Suppressor macrophage treated with lipopolysaccharide for 1 hour (primary cell): ENCODE data around the gene RPS19BP1.

Source experiments
- DNase-seq, 3 donors: peaks; one replicate each; pipeline ENCODE4 v3.0.0-alpha.2; 2020 to 2022

Gene RPS19BP1

DNA sequence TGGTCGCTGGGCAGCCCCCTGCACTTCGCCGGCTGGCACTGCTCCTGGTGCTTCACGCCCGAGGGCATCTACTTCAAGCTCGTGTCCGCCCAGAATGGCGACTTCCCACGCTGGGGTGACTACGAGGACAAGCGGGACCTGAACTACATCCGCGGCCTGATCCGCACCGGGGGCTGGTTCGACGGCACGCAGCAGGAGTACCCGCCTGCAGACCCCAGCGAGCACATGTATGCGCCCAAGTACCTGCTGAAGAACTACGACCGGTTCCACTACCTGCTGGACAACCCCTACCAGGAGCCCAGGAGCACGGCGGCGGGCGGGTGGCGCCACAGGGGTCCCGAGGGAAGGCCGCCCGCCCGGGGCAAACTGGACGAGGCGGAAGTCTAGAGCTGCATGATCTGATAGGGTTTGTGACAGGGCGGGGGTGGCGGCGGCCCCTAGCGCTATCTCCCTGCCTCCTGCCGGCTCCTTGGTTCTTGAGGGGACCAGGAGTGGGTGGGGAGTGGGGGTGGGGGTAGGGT lies 43.9 kb downstream of the RPS19BP1 start:
- no peak for DNase-seq

DNA sequence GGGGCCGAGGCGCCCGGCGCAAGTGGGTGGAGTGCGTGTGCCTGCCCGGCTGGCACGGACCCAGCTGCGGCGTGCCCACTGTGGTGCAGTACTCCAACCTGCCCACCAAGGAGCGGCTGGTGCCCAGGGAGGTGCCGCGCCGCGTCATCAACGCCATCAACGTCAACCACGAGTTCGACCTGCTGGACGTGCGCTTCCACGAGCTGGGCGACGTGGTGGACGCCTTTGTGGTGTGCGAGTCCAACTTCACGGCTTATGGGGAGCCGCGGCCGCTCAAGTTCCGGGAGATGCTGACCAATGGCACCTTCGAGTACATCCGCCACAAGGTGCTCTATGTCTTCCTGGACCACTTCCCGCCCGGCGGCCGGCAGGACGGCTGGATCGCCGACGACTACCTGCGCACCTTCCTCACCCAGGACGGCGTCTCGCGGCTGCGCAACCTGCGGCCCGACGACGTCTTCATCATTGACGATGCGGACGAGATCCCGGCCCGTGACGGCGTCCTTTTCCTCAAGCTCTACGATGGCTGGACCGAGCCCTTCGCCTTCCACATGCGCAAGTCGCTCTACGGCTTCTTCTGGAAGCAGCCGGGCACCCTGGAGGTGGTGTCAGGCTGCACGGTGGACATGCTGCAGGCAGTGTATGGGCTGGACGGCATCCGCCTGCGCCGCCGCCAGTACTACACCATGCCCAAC lies 44.6 kb downstream of the RPS19BP1 start:
- no peak for DNase-seq

DNA sequence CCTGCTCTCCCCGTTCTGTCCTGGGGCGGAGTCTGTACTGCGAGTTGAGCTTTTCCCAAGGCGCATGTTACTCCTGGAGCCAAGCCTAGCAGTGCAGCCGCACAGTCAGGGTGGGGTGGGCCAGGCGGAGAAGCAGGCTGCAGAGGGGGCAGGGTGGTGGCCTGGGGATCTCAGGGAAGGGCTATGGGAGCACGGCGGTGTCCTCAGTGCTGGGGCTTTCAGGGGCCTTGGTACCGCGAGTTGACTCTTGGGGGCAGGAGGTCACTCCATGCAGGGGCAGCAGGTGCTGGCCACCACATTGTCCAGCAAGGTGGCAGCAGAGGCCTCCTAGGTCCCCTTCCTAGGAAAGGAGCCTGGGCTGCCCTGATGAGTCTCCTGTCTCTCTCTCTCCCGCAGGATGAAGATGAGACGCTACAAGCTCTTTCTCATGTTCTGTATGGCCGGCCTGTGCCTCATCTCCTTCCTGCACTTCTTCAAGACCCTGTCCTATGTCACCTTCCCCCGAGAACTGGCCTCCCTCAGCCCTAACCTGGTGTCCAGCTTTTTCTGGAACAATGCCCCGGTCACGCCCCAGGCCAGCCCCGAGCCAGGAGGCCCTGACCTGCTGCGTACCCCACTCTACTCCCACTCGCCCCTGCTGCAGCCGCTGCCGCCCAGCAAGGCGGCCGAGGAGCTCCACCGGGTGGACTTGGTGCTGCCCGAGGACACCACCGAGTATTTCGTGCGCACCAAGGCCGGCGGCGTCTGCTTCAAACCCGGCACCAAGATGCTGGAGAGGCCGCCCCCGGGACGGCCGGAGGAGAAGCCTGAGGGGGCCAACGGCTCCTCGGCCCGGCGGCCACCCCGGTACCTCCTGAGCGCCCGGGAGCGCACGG lies 45.4 kb downstream of the RPS19BP1 start:
- no peak for DNase-seq

DNA sequence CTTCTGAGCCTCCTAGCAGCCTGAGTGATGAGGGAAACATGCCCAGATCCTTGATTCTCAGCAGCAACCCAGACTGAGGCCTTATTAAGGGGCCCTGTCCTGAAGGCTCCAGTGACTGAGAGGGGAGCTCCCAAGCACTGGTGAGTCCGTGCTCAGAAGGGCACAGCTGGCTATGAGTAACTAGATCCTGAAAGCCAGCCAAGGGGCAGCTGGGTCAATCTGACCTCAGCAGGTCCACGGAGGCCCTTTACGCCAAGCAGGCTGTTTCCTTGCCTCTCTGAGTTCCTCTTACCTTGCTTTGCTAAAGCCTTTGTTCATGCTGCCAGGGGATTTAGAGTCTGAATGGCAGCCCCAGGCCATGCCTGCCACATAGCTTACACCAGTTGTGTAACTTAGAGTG lies 49.8 kb downstream of the RPS19BP1 start:
- peak; percentile 24 to 51 (median 50) for DNase-seq

DNA sequence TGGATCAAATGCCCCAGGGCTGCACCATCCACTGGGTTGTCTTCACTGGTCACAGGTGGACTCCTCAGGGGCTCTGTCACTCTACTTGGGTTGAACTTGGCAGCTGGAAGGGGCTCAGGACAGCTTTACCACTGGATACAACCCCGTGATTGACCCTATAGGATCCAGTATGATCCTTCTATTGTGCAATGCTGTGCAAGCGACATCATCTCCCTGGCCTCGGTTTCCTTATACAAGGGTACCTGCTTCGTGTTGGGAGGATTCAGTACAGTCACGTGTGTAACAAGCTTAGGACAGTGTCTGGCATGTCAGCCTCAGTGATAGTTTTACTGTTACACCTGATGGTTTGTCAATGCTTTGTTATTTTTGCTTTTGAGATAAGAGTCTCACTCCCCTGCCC lies 51.0 kb downstream of the RPS19BP1 start:
- DNase-seq = no peak

DNA sequence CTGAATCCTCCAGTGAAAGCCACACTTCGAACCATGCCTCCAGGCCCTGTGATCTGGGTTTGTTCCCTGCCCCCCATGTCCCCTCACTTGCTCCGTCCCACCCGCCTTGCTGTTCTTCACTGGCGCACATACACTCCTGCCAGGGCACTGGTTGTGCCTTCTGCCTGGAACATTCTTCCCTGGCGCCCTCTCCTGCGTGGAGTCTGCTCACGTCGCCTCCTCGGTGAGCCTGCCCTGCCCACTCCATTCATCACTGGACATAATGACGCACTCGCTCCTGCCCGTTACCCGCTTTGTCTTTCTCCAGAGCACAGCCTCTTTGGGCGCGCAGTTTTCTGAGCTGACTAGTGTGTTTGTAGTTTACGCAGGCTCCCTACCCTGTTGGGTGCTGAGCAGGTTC lies 51.5 kb downstream of the RPS19BP1 start:
- no peak for DNase-seq

DNA sequence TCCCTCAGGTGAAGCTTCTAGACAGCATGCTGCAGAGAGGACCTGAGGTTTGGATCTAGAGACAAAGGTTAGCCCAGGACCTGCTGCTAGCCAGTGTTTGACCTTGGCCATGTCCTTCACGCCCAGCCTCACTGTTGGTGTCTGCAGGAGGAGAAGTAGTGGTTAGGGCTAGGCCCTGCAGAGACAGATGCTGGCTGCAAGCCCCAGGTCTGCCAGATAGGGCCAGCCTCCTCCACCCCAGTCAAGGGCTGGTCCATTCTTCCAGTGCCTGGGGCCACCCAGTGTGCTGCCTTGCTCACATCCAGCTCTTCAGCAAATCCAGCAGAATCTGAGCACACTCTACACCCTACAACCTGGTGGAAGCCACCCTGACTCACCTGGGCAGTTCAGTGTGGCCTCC lies 52.0 kb downstream of the RPS19BP1 start:
- no peak for DNase-seq

DNA sequence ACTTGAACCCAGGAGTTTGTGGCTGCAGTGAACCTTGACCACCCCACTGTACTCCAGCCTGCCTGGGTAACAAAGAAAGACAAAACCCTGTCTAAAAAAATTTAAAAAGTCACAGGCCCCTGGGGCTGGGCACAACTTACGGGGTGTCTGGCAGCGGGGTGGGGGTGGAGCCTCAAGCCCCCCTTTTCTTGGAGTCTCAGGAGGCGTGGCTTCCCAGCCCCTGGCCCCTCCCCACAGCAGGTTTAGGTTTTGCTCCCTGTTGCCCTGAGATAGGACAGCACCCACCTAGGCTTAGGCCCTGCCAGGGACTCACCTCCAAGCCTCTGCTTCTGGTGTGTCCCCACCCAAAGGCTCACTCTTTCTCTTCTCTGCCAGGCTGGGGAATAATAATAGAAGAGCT lies 53.3 kb downstream of the RPS19BP1 start:
- no peak for DNase-seq
